Activated naive CD4-positive, alpha-beta T cell treated with anti-CD3 and anti-CD28 coated beads for 36 hours (primary cell): ENCODE results near the gene TIGD2. TPM values are rescaled to one million over a fixed set of nuclear protein-coding genes. Genes with fewer than 3 reads are reported as not detected.

Experiments
- CTCF ChIA-PET: fragments of 350-600 bp; sonication (Branson Sonifier 250); formaldehyde crosslinking; loops from one replicate; lab custom pipeline; 2021; ENCODE audit warnings: antibody characterized with exemption; lab: Charles Lee
- DNase-seq: peaks from one replicate; pipeline ENCODE4 v3.0.0-alpha.2; 2020
- H3K27ac Mint-ChIP-seq: one replicate; pipeline ENCODE4 v1.8.0; 2021; ENCODE audit warnings: mild to moderate bottlenecking, mixed read lengths
- H3K27me3 Mint-ChIP-seq: one replicate; pipeline ENCODE4 v1.8.0; 2021; ENCODE audit warnings: low read depth, mixed read lengths
- H3K36me3 Mint-ChIP-seq: one replicate; pipeline ENCODE4 v1.8.0; 2021; ENCODE audit warnings: low read depth, mixed read lengths
- H3K4me1 Mint-ChIP-seq: one replicate; pipeline ENCODE4 v1.8.0; 2021; ENCODE audit warnings: low read depth, mixed read lengths
- H3K4me3 Mint-ChIP-seq: one replicate; pipeline ENCODE4 v1.8.0; 2021; ENCODE audit warnings: mild to moderate bottlenecking, moderate library complexity, mixed read lengths
- H3K9me3 Mint-ChIP-seq: one replicate; pipeline ENCODE4 v1.8.0; 2021; ENCODE audit warnings: mixed read lengths
- intact Hi-C: fragments of 100-400 bp; cut with micrococcal nuclease; formaldehyde crosslinking; loops from one replicate; pipeline ENCODE4 v1.15.1; 2023
- total RNA-seq, 2 experiments: library from RNA; stranded (reverse); gene quantifications; one replicate each; pipeline ENCODE4 v1.2.3, GENCODE V29; 2021

TIGD2 gene
- total RNA-seq, 2 experiments from 2014 or later, result 1.1 to 1.3 TPM

- intact Hi-C loops, result no loop called here
- DNase-seq, result no peak
- Mint-ChIP-seq H3K9me3 (peaks cover 3% of the 10 kb centered on the region), H3K4me1 (no peaks in the 10 kb centered on the region), H3K36me3 (no peaks in the 10 kb centered on the region), H3K27me3 (no peaks in the 10 kb centered on the region), H3K27ac (no peak overlapping the region), H3K4me3 (no peak overlapping the region)
- CTCF ChIA-PET, result no interaction called here
Measured at GRCh38 chr4:89146196-89146595, 34.9 kb downstream of the TIGD2 start.

- intact Hi-C loops, result loop anchor here (10.0 kb wide), 1 partner anchor 402 kb away; no protein-coding TSS in a partner anchor
- CTCF ChIA-PET, result interaction anchor here (0.6 to 0.9 kb wide), 2 partner anchors 73 to 165 kb away, joined by 3 to 4 read pairs; no protein-coding TSS in a partner anchor
- H3K27me3 Mint-ChIP-seq, result peaks cover 2% of the 10 kb centered on the region
Measured at GRCh38 chr4:89152972-89153371, 41.6 kb downstream of the TIGD2 start.

GRCh38 chr4:89156174-89156914 is 45.0 kb downstream of the TIGD2 start:
- Mint-ChIP-seq H3K4me1 (no peaks in the 10 kb centered on the region), H3K27me3 (peaks cover 4% of the 10 kb centered on the region), H3K9me3 (no peaks in the 10 kb centered on the region), H3K36me3 (no peaks in the 10 kb centered on the region), H3K4me3 (no peak overlapping the region), H3K27ac (no peak overlapping the region)
- intact Hi-C loops, result loop anchor here (10.0 kb wide), 1 partner anchor 398 kb away; no protein-coding TSS in a partner anchor
- DNase-seq, result no peak
- CTCF ChIA-PET, result interaction anchor here (0.6 to 1.0 kb wide), 2 partner anchors 8 to 392 kb away, joined by 3 to 8 read pairs; no protein-coding TSS in a partner anchor

More at GRCh38 chr4:89152972-89153371, 41.6 kb downstream of the TIGD2 start:
- DNase-seq, result no peak
- Mint-ChIP-seq H3K4me1 (no peaks in the 10 kb centered on the region), H3K4me3 (no peak overlapping the region), H3K9me3 (peaks cover 3% of the 10 kb centered on the region), H3K36me3 (no peaks in the 10 kb centered on the region), H3K27ac (no peak overlapping the region)

- Mint-ChIP-seq H3K4me3 (no peak overlapping the region), H3K27me3 (peaks cover 4% of the 10 kb centered on the region), H3K9me3 (no peaks in the 10 kb centered on the region), H3K27ac (no peak overlapping the region), H3K4me1 (no peaks in the 10 kb centered on the region), H3K36me3 (no peaks in the 10 kb centered on the region)
- CTCF ChIA-PET, result interaction anchor here (1.7 kb wide), 1 partner anchor 69 kb away, joined by 4 read pairs; no protein-coding TSS in a partner anchor
- intact Hi-C loops, result loop anchor here (2.0 to 10.0 kb wide), 3 partner anchors 339 to 1135 kb away; no protein-coding TSS in a partner anchor
- DNase-seq, result no peak
Measured at GRCh38 chr4:89157488-89158024, 46.2 kb downstream of the TIGD2 start.

GRCh38 chr4:89158884-89159503 is 47.7 kb downstream of the TIGD2 start:
- CTCF ChIA-PET, result interaction anchor here (0.6 to 3.2 kb wide), 9 partner anchors 13 to 479 kb away, joined by 3 to 10 read pairs (median 3); no protein-coding TSS in a partner anchor
- H3K4me1 Mint-ChIP-seq, result no peaks in the 10 kb centered on the region
- peaks cover 4% of the 10 kb centered on the region for H3K27me3 Mint-ChIP-seq
- intact Hi-C loops, result loop anchor here (1.0 to 10.0 kb wide), 6 partner anchors 68 to 1134 kb away; no protein-coding TSS in a partner anchor
- H3K9me3 Mint-ChIP-seq, result peaks cover 2% of the 10 kb centered on the region
- no peaks in the 10 kb centered on the region for H3K36me3 Mint-ChIP-seq
- no peak for DNase-seq
- no peak overlapping the region for H3K27ac Mint-ChIP-seq
- H3K4me3 Mint-ChIP-seq, result no peak overlapping the region

- CTCF ChIA-PET, result interaction anchor here (0.6 to 3.2 kb wide), 4 partner anchors 11 to 278 kb away, joined by 3 to 10 read pairs (median 6); no protein-coding TSS in a partner anchor
- intact Hi-C loops, result loop anchor here (10.0 kb wide), 2 partner anchors 424 to 494 kb away; no protein-coding TSS in a partner anchor
Measured at GRCh38 chr4:89160806-89161205, 49.5 kb downstream of the TIGD2 start.

GRCh38 chr4:89161841-89162240 is 50.5 kb downstream of the TIGD2 start:
- intact Hi-C loops, result loop anchor here (10.0 kb wide), 2 partner anchors 423 to 493 kb away; no protein-coding TSS in a partner anchor
- no peak for DNase-seq
- Mint-ChIP-seq H3K4me3 (no peak overlapping the region), H3K4me1 (no peaks in the 10 kb centered on the region), H3K27ac (no peak overlapping the region), H3K36me3 (no peaks in the 10 kb centered on the region), H3K27me3 (peaks cover 6% of the 10 kb centered on the region), H3K9me3 (peaks cover 2% of the 10 kb centered on the region)
- CTCF ChIA-PET, result interaction anchor here (1.5 to 3.2 kb wide), 3 partner anchors 14 to 277 kb away, joined by 3 to 10 read pairs (median 3); no protein-coding TSS in a partner anchor

More at GRCh38 chr4:89160806-89161205, 49.5 kb downstream of the TIGD2 start:
- peaks cover 4% of the 10 kb centered on the region for H3K27me3 Mint-ChIP-seq
- no peak overlapping the region for H3K4me3 Mint-ChIP-seq
- H3K27ac Mint-ChIP-seq, result no peak overlapping the region
- peaks cover 2% of the 10 kb centered on the region for H3K9me3 Mint-ChIP-seq
- no peak for DNase-seq
- no peaks in the 10 kb centered on the region for H3K4me1 Mint-ChIP-seq
- no peaks in the 10 kb centered on the region for H3K36me3 Mint-ChIP-seq

GRCh38 chr4:89162496-89162895 is 51.2 kb downstream of the TIGD2 start:
- no peaks in the 10 kb centered on the region for H3K4me1 Mint-ChIP-seq
- no peak overlapping the region for H3K27ac Mint-ChIP-seq
- no peak for DNase-seq
- H3K27me3 Mint-ChIP-seq, result peaks cover 6% of the 10 kb centered on the region
- H3K4me3 Mint-ChIP-seq, result no peak overlapping the region
- peaks cover 2% of the 10 kb centered on the region for H3K9me3 Mint-ChIP-seq
- intact Hi-C loops, result loop anchor here (10.0 kb wide), 2 partner anchors 422 to 492 kb away; no protein-coding TSS in a partner anchor
- no peaks in the 10 kb centered on the region for H3K36me3 Mint-ChIP-seq
- CTCF ChIA-PET, result interaction anchor here (0.8 to 1.5 kb wide), 5 partner anchors 14 to 257 kb away, joined by 3 to 4 read pairs (median 3); no protein-coding TSS in a partner anchor

GRCh38 chr4:89162987-89163386 is 51.7 kb downstream of the TIGD2 start:
- CTCF ChIA-PET, result interaction anchor here (0.6 to 1.5 kb wide), 11 partner anchors 13 to 1003 kb away, joined by 3 to 4 read pairs (median 3); no protein-coding TSS in a partner anchor
- Mint-ChIP-seq H3K9me3 (peaks cover 2% of the 10 kb centered on the region), H3K36me3 (no peaks in the 10 kb centered on the region), H3K27ac (no peak overlapping the region), H3K4me1 (no peaks in the 10 kb centered on the region), H3K27me3 (peaks cover 4% of the 10 kb centered on the region), H3K4me3 (no peak overlapping the region)
- intact Hi-C loops, result loop anchor here (10.0 kb wide), 2 partner anchors 422 to 492 kb away; no protein-coding TSS in a partner anchor
- no peak for DNase-seq

GRCh38 chr4:89164400-89164799 is 53.1 kb downstream of the TIGD2 start:
- no peak for DNase-seq
- peaks cover 4% of the 10 kb centered on the region for H3K27me3 Mint-ChIP-seq
- no peak overlapping the region for H3K27ac Mint-ChIP-seq
- H3K4me1 Mint-ChIP-seq, result no peaks in the 10 kb centered on the region
- intact Hi-C loops, result loop anchor here (1.0 to 10.0 kb wide), 3 partner anchors 270 to 490 kb away; no protein-coding TSS in a partner anchor
- no peaks in the 10 kb centered on the region for H3K36me3 Mint-ChIP-seq
- CTCF ChIA-PET, result interaction anchor here (1.2 to 1.7 kb wide), 3 partner anchors 8 to 62 kb away, joined by 4 to 8 read pairs (median 7); no protein-coding TSS in a partner anchor
- H3K4me3 Mint-ChIP-seq, result no peak overlapping the region
- peaks cover 2% of the 10 kb centered on the region for H3K9me3 Mint-ChIP-seq
